HG02678 (cell line): ENCODE data around the gene ENPP7.

Experiments used
- ATAC-seq: cut with Tn5 transposase; IDR thresholded peaks from one replicate; pipeline ENCODE4 v1.9.1; 2021; ENCODE audit warnings: mild to moderate bottlenecking, moderate library complexity; ENCODE audit not compliant: unreplicated experiment

The ENPP7 gene

GRCh38 chr17:79730437-79730768, 340 bp upstream of the ENPP7 start:
- ATAC-seq = no peak

- ATAC-seq = no peak
These were observed 1.5 kb downstream of the ENPP7 start for GRCh38 chr17:79732254-79732653.

- no peak for ATAC-seq
These were observed 2.3 kb downstream of the ENPP7 start for GRCh38 chr17:79732804-79733691.

- no peak for ATAC-seq
These were observed 2.9 kb downstream of the ENPP7 start for GRCh38 chr17:79733692-79734070.

DNA sequence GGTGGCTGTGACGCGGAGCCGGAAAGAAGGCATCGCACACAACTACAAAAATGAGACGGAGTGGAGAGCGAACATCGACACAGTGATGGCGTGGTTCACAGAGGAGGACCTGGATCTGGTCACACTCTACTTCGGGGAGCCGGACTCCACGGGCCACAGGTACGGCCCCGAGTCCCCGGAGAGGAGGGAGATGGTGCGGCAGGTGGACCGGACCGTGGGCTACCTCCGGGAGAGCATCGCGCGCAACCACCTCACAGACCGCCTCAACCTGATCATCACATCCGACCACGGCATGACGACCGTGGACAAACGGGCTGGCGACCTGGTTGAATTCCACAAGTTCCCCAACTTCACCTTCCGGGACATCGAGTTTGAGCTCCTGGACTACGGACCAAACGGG, 4.4 kb downstream of the ENPP7 start:
- ATAC-seq = no peak

GRCh38 chr17:79737046-79737921, 6.5 kb downstream of the ENPP7 start:
- no peak for ATAC-seq

DNA sequence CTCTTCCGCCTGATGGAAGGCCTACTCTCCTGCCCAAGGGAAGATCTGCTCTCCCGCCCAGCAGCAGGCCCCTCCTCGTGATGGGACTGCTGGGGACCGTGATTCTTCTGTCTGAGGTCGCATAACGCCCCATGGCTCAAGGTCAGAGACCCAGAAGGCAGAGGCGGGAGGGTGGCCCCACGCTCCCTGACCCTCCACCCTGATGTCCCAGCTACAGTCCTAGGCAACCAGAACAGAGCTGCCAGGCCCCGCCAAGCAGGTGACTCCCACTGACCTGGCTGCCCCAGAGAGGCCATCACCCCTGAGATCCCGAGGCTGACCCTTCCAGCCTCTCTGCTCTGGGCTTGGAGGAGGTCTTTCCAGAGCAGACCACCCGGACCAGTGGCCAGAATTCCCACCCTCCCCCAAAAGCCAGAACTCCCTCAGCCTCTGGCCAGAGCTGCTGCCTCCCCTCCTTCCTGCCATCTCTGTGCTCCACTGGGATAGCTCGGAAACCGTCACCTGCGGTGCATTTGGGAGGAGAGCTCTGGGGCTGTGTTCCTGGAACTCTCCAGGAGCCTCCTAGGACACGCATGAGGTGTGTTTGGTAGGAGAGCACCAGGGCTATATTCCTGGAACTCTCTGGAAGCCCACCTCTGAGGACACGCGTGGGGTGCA, 7.3 kb downstream of the ENPP7 start:
- ATAC-seq = no peak

- ATAC-seq = no peak
These were observed 7.9 kb downstream of the ENPP7 start for GRCh38 chr17:79738643-79739042.

DNA sequence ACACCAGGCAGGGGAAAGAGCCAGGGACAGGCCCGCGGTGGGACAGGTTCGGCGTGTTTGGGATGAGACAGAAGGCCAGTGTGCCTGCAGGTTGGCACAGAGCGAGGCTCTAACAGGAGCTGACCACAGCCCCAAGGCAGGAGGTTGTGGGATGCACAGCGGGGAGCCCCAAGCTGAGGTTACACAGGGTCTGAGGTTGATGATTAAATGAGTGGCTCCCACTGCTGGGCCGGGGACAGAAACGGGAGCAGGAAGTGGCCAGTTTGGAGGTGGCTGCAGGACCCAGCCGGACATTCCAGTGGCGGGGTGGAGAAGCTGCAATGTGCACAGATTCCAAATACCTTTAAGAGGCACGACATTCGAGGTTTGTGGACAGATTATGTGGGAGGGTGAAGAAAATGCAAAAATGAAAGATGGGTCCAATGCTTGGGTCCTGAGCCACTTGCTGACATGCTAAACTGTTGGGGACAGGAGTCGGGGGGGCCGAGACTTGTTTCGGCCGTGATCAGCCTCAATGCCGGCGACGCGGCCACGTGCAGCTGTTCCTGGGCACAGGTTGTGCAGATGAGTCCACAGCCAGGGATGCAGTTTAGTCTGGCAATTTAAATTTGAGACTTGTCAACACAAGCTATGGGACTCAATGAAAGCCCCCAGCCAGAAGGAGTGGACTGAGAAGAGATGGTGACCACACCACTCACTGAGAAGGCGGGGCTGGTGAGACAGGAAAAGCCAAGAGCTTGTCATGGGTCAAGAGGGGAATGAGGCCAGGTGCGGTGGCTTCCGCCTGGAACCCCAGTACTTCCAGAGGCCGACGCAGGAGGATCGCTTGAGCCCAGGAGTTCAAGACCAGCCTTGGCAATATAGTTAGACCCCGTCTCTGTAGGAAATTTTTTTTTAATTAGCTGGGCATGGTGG, 8.7 kb downstream of the ENPP7 start:
- ATAC-seq = no peak

- ATAC-seq = no peak
These were observed 9.7 kb downstream of the ENPP7 start for GRCh38 chr17:79740413-79740812.

- ATAC-seq = no peak
These were observed 10.6 kb downstream of the ENPP7 start for GRCh38 chr17:79741401-79741750.

- ATAC-seq = no peak
These were observed 11.2 kb downstream of the ENPP7 start for GRCh38 chr17:79741751-79742588.

- no peak for ATAC-seq
These were observed 11.8 kb downstream of the ENPP7 start for GRCh38 chr17:79742589-79742918.

DNA sequence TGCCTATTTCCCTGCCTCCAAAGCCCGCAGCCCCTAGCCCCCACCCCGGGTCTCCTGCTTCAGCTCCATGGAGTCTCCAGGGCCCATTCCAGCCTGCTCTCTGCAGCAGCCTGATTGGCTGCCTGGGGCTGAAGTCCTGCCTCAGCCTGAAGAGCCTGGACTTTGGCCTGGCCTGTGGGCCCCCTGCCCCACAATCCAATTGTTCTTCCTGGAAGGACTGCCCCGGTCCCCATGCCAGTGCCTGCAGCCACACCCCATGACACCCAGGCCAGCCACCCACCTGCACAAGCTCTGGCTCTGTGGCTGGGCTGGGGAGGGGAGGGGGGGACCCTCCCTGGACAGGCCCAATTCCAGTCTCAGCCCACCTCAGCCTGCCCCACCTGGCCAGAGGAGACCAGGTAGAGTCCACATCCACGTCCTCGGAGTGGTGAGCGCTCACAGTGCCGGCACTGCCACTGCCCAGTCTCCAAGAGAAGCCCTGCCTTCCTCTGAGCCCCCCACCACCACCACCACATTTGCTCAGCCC, 12.3 kb downstream of the ENPP7 start:
- ATAC-seq = no peak

- ATAC-seq = no peak
These were observed 12.9 kb downstream of the ENPP7 start for GRCh38 chr17:79743614-79744013.

- no peak for ATAC-seq
These were observed 14.9 kb downstream of the ENPP7 start for GRCh38 chr17:79745641-79746105.

- ATAC-seq = no peak
These were observed 16.3 kb downstream of the ENPP7 start for GRCh38 chr17:79746889-79747507.

DNA sequence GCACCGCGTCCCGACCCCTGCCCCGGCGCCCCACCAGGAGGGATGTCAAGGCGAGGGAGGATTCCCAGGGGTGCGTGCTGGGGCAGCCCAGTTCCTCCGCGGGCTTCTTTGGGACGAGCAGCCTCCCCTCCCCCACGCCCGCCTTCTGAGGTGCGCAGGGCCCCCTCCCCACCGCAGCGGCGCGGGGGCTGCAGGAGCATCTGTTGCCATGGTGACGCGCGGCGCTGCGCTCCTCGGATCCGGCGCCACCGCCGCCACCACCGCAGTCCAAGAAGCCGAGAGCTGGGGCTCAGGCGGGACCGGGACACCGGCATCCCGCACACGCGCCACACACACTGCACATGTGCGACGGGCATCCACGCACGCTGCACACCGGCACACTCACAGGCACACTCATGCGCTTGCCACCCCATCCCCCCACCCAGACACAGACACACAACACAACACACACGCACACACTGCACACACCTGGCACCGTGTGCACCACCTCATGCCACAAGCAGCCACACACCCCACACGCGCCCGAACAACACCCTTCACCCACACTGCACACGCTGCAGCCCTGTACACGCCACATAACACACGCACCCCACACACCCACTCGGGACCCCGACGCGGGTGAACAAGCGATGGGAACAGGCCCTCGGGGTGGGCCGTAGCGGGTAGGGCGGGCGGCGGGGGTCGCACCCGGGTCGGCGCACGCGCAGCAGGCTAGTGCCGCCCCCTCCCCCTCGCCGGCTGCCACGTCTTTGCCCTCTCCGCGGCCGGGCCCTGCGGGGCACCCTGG, 17.0 kb downstream of the ENPP7 start:
- no peak for ATAC-seq
